GM21723 (cell line): Measurements from ENCODE around the gene CASKIN2.
"Not testable (repeated sequence)": the region's sequence is repeated elsewhere in the genome, so short reads cannot be mapped to it uniquely, and the experiment has no call there.

ENCODE experiments used
- ATAC-seq: cut with Tn5 transposase; IDR thresholded peaks from one replicate; pipeline ENCODE4 v1.9.1; 2021; ENCODE audit warnings: mild to moderate bottlenecking, moderate library complexity; ENCODE audit not compliant: unreplicated experiment

CASKIN2 gene

DNA sequence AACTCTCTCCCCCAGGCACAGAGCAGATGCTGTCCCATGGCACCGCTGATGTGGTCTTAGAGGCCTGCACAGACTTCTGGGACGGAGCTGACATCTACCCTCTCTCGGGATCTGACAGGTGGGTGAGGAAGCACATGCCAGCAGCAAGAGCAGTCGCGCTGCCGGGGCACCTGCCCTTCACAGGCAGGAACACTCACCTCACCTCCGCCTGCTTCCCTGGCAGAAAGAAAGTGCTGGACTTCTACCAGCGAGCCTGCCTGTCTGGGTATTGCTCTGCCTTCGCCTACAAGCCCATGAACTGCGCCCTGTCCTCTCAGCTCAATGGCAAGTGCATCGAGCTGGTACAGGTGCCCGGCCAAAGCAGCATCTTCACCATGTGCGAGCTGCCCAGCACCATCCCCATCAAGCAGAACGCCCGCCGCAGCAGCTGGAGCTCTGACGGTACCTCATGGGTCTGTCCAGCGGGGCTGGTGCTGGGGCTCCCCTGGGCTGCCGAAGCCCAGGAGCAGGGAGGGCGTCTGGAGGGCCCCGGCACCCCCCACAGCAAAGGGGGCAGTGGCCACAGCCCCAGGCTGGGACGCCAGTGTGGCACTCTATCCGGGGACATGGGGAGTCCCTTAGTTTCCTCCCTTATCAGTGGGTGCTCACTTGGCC lies 21.7 kb downstream of the CASKIN2 start:
- no peak for ATAC-seq

DNA sequence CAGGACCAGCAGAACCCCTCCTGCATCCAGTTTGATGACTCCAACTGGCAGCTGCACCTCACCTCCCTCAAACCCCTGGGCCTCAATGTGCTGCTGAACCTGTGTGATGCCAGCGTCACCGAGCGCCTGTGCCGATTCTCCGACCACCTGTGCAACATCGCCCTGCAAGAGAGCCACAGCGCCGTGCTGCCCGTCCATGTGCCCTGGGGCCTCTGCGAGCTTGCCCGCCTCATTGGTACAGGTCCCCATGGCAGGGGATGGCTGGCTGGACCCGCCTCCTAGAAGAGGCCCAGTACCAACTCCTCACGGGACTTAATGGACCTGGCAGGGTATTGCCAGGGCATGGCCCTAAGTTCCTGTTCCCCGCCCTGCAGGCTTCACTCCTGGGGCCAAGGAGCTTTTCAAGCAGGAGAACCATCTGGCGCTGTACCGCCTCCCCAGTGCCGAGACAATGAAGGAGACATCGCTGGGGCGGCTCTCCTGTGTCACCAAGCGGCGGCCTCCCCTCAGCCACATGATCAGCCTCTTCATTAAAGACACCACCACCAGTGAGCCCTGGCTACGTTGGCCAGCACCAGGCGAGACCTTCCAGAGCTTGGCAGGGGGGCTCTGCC lies 22.7 kb downstream of the CASKIN2 start:
- no peak for ATAC-seq

DNA sequence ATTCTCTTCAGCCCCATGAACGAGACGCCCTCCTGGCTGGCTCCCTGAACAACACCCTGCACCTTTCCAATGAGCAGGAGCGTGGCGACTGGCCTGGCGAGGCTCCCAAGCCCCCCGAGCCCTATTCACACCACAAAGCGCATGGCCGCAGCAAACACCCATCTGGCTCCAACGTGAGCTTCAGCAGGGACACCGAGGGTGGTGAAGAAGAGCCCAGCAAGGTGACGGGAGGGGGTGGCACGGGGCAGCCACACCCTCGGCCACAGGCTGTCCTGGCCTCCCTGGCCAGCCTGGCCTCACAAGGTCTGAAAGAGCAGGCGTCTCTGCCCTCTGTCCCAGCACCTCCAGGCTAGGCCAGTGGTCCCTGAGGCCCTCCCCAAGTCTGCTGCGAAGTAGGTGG lies 23.7 kb downstream of the CASKIN2 start:
- ATAC-seq = no peak

DNA sequence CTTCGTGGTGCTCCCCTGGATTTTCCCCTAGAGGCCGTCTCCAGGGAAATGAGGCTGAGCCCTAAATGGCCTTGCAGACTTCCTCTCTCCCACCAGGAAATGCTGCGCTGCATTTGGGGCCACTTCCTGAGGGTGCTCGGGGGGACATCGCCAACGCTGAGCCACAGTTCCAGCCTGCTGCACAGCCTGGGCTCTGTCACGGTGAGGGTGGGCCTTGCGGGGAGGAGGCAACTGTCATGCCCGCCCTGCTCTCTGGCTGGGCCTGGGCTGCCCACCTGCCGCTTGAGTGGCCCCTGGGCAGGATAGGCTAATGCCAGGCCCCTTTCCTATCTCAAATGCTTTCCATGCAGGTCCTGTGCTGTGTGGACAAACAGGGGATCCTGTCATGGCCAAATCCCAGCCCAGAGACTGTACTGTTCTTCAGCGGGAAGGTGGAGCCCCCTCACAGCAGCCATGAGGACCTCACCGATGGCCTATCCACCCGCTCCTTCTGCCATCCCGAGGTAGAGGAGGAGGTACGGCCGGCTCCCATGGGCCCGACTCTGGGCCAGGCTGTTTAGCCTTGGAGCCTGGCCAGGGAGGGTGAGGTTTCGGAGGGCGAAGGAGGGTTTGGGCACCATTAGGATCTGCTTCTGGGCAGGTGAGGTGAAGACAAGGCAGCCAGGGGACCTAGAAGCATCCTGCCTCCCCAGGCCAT lies 24.2 kb downstream of the CASKIN2 start:
- ATAC-seq = no peak

DNA sequence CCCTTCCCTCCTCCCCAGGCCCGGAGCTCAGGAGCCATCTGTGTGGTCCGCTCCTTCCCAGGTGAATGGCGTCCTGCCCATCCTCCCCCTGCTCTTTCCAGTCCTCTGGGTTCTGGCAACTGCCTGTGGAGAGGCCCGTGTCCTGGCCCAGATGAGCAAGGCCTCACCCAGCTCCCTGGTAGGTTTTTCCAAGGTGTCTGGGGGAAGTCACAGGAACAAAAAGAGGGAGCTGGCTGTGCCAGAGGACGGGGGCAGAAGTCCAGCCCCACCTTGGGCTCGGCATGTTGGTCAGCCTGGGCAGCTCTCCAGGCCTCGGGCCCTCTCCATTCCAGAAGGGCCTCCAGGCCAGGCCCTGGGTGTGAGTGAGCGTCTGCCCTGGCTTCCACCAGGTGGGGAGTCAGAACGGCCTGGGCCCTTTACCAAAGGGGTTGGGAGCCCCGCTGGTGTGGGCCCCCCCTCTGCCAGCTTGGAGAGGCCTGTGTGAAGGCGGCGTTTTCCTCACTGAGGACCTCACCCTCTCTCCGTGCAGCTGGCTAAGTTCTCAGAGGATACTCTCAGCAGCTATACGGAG lies 25.1 kb downstream of the CASKIN2 start:
- no peak for ATAC-seq

DNA sequence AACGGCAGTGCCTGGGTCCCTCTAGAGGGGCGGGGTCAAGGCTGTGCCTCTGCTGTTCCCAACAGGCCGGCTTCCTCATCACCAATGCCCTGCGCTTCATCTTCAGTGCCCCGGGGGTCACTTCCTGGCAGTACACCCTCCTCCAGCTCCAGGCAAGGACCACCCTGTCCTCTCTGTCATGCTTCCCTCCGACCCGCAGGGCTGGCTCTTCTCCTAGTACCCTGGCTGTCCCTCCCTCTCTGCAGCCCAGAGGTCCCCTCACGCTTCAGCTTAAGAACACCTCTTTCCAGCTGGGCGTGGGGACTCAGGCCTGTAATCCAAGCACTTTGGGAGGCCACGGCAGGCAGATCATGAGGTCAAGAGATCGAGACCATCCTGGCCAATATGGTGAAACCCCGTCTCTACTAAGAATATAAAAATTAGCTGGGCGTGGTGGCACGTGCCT lies 25.8 kb downstream of the CASKIN2 start:
- ATAC-seq = no peak

DNA sequence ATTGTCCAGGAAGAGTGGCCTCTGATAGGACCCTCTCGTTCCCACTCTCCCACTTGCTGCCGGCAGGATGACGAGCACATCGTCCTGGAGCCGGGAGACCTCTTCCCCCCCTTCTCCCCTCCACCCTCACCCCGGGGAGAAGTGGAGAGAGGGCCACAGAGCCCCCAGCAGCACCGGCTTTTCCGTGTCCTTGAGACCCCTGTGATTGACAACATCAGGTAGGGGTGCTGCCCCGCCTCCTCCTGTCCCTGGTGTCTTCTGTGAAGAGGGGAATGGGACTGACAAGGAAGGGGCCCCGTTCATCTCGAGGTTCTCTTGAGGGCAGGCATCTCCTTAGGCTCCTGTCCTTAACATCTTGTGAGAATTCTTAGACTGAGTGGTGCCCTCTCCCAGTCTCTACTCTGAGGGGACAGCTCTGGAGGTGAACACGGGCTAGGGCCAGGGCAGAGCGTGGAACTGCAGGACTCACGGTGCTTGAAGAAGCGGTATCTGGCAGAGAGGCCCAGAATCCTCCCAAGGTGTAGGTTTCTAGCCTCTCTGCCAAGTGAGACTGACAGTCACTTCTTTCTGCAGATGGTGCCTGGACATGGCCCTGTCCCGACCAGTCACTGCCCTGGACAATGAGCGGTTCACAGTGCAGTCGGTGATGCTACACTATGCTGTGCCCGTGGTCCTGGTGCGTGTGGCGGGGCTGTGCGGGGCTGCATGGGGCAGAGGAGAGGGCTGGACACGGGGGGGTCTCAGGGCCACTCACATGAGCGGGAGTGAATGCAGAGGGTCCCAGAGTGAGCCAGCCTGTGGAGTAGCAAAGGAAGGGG lies 26.4 kb downstream of the CASKIN2 start:
- no peak for ATAC-seq

DNA sequence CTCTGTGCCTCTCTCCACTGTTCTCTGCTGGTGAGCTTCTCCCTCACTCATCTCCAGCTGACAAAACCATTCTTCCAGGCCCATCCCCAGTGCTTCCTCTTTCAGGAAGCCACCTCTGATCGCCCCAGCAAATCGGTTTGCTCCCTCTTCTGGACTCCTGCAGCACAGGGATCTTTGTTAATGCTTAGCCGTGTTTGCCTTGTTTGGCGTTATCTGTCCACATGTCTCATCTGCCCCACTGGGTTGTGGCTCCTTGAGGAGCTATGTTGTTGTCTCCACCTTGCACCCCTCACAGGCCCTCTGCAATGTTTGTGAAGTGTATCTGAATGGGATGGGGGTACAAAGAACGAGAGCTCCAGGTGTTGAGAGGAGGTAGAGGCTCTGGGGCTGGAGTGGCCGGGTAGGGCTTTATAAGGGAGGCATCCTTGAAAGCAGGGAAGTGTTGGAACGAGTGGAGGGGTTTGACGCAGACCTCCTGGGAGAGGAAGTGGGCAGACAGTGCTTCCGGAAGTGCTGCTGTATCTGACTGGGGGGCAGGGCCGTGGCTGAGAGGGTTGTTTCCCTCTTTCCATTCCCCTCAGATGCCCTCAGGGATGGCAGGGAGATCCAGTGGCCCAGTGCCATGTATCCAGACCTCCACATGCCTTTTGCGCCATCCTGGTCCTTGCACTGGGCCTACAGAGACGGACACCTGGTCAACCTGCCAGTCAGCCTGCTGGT lies 27.8 kb downstream of the CASKIN2 start:
- no peak for ATAC-seq

DNA sequence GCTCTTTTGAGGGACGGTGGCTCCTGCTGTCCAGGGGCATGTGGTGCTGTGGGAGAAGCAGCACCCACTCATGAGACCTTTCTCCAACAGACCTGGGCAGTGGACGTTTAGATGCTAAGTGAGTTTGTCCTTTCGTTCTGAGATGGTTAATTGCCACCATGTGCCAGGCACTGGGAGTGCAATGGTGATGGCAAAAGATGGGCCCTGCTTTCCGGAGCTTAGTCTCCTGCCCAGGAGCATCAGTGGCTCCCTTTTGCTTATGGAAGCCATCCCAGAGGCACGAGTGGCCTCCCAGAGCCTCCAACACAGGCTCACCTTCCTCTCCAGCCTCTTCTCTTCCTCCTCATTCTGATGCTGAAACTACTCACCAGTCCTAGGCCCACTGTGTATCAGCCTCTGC lies 28.4 kb downstream of the CASKIN2 start:
- ATAC-seq = no peak

DNA sequence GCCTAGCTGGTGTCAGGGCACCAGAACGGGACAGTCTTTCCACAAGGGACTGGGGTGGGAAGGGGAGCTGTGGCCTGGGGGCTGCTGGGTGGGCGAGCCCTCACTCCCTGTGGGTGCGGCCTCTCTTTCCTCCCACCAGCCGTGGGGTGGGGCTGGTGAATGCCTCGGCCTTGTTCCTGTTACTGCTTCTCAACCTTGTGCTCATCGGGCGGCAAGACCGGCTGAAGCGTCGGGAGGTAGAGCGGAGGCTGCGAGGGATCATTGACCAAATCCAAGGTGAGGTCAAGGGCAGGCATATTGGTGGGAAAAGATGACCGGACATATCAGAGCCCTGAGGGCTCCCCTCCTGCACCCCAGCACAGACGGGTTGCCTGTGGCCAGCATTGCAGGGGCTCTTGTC lies 29.2 kb downstream of the CASKIN2 start:
- ATAC-seq = no peak

DNA sequence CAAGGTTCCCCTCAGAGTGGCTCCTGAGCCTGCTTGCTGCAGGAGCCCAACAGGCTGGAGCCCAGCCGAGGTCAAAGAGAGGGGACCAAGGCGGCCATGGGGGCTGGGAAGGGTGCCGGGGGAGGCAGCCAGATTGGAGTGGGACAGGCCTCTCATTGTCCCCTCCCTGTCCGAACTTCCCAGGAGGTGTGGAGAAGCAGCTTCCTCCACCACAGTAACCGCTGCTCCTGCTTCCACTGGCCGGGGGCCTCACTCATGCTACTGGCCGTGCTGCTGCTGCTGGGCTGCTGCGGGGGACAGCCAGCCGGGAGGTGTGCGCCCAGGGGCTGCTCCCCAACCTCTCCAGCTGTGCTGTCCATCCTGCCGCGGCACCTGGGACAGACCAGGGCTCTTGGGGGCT lies 29.6 kb downstream of the CASKIN2 start:
- no peak for ATAC-seq

DNA sequence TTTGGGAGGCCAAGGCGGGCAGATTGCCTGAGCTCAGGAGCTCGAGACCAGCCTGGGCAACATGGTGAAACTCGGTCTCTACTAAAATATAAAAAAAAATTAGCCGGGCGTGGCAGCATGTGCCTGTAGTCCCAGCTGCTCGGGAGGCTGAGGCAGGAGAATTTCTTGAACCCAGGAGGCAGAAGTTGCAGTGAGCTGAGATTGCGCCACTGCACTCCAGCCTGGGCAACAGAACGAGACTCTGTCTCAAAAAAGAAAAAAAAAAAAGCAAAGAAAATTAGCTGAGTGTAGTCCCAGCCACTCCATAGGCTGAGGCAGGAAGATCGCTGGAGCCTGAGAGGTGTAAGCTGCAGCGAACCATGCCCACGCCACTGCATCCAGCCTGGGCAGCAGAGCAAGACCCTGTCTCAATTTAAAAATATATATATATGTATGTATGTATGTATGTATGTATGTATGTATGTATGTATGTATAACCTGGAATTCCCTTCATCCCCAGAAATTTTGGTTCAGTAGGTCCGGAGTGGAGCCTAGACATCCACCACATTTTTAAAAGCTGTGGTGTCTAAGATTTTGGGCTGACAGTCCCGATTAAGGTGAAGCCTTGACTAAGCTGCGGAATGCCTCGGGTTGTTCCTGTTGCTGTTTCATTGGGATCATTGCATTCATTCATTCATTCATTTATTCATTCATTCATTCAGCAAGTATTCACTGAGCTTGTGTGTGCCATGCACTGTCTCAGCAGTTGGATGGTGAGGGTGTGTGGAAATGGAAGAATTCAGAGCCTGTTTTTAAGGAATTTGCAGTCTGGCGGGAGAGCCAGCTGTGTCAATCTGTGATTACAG lies 33.0 kb downstream of the CASKIN2 start:
- no peak for ATAC-seq

DNA sequence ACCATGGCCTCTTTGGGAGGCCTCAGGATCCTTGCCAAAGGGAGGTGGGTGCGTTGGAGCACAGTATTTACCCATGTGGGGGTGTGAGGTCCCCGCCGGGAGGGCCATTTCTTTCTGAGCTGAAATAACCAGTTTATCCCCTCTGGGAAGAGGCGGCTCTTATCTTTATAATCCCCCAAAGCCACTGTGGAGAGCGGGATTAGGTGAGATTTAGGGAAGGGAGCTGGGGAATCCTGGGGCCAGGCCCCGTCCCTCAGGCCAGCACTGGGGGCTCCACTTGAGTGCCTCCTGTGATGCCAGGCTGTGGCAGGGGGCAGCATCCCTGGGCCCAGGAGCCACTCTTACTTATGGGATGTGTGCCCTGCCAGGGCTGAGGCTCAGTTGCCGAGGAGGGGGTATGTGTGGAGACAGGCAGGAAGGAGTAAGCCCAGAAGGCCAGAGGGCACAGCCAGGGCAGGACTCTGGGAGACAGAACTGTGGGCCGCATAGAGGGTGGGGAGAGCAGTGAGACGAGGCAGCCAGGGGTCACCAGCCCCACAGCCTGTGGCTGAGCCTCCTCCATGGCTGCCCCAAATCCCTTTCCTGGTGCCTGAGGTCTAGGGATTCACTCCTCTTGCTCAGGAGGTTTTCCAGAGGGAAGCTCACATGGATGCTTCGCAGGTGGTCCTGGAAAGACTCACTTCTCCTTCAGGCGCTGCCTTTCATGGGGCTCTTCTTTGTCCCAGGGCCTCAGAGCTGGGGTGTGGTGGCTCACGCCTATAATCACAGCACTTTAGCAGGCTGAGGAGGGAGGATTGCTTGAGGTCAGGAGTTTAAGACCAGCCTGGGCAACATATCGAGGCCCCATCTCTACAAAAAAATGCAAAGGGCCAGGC lies 33.9 kb downstream of the CASKIN2 start:
- ATAC-seq = no peak

DNA sequence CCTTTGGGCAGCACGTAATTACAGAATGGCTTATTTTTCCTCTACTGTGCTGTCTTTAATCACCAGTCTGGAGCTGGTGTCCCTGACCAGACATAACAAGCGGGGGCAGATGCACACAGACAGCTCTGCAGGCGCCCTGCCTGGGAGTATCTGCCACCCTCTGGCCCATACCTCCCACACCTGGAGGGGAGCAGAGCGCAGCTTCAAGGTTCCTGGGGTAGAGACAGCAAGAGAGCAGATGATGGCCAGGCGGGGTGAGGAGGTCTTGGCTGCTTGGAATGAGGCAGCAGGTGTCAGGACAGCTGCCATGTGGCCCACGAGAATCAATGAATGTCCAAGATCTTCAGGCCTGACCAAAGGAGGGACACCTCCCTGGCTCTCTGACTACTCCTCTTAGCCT lies 35.1 kb downstream of the CASKIN2 start:
- ATAC-seq = no peak

DNA sequence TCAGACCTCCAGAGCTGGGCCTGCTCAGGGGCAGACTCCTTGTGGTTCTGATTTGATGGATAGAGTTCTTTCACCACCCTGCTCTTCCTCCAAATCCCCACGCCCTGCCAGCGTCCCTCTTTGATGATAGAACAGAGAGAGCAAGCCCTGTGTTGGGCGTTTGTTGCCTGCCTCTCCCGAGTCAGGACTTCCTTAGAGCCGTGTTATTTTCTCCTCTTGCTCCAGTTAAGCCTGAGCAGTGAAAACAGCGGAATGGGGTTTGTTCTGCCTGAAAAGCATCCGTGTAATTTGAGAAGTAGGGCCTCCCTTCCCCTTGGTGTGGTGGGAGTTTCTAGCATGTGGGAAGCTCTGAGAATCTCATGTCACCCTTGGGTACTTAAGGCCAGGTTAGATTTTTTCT lies 36.8 kb downstream of the CASKIN2 start:
- no peak for ATAC-seq

DNA sequence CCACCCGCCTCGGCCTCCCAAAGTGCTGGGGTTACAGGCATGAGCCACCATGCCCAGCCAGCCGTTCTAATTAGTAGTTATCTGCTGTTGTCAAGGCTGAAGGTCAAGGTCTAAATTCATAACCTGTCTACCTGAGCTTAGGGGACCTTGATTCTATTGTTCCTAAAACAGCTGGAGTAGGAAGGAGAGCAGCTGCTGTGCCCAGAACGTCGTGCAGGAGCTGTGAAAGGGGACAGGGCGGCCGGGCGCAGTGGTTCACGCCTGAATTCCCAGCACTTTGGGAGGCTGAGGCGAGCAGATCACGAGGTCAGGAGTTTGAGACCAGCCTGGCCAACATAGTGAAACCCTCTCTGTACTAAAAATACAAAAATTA lies 37.9 kb downstream of the CASKIN2 start:
- not testable (repeated sequence) for ATAC-seq

DNA sequence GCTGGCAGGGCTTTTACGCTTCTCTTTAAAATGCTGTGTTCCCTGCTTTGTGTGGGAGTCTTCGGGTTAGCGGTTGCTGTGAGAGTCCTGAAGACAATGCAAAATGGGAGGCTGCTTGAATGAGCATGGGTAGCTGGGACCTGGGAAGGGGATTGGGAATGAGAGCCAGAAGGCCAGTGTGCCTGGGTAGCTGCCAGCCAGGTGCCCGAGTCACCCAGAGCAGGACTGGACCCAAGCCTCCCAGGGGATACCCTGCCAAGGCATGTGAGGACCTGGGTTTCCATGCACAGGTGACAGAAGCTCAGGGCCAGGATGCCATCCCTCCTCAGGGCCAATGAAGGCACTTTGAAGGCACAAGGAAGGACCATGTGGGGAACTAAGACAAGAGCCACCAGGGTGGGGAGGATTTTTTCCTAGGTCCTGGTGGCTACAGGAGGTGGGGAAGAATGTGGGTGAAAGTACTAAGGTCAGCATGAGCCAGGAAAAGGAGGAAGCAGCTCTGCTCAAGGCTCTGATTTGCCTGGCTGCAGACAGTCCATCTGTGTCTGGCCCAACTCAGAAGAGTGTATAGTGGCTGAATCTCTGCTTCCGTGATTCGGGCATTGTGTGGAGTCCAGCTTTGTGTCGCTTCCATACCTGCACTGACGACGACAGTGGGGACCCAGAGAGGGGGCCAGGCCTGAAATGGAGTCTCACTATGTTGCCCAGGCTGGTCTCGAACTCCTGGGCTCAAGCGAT lies 38.4 kb downstream of the CASKIN2 start:
- ATAC-seq = no peak

DNA sequence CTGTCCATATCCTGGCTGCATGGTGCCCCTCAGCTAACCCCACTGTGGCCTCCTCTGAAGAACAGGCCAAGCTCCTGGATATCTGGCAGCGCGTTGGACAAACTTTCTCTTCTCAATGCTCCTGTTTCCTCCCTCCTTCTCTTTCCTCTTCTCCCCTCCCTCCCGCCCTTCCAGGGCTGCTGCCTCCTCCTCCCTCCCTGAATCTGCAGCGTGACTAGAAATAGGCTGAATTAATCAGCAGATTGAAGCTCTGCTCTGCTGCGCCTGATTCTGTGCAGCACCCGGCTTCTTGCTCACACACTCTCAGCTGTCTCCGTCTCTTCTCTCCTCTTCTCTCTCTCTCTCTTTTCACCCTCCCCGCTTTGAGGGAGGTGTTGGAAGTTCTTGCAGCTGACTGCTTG lies 39.1 kb downstream of the CASKIN2 start:
- no peak for ATAC-seq
